HG03159 (cell line): ENCODE results near the gene GCGR.
A peak's percentile ranks its signal among the peaks of the same experiment; 100 is the strongest.
"Not testable (repeated sequence)": the region's sequence is repeated elsewhere in the genome, so short reads cannot be mapped to it uniquely, and the experiment has no call there.

Experiments
- ATAC-seq: cut with Tn5 transposase; IDR thresholded peaks from one replicate; pipeline ENCODE4 v1.9.1; 2021; ENCODE audit warnings: mild to moderate bottlenecking, moderate library complexity; ENCODE audit not compliant: unreplicated experiment

GCGR gene

GRCh38 chr17:81831957-81832607, 28.1 kb downstream of the GCGR start:
- ATAC-seq = no peak

DNA sequence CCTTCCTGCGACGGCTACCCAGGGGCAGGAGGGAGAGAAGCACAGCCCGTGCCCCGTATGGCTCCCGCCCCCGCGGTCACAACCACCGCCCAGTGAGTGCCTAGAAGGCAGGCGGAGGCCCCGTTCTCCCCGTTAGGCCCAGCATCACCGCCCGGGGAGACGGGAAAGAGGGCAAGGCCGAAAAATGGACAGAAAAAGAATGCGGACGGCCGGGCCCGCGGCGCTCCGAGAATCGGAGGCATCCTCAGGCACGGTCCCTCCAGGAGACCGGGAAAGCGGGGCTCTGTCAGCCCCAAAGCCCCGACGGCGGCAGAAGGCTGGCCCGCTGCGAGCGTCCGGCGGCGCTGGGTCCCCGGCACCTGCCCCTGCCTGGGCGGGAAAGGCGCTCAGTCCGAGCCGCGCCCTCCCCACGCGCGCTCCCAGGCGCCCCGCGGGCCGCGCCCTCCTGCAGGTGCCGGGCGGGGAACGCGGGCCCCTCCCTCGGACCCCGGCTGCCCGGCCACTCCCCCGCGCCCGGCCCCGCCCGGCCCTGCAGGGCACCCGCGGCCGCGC, 28.7 kb downstream of the GCGR start:
- ATAC-seq = peak; percentile 56

GRCh38 chr17:81833160-81833920, 29.4 kb downstream of the GCGR start, which contains the start of gene MCRIP1:
Gene MCRIP1, minus strand, starts transcription at chr17:81833291. Its CDS starts 8,785 bp downstream, at chr17:81824506.
- peak; percentile 68 for ATAC-seq

GRCh38 chr17:81833921-81834830, 30.2 kb downstream of the GCGR start:
- no peak for ATAC-seq

GRCh38 chr17:81834831-81835267, 30.9 kb downstream of the GCGR start, which contains the start of gene PPP1R27:
Gene PPP1R27, minus strand, starts transcription at chr17:81835050. Its CDS starts 97 bp downstream, at chr17:81834953.
- ATAC-seq = no peak

DNA sequence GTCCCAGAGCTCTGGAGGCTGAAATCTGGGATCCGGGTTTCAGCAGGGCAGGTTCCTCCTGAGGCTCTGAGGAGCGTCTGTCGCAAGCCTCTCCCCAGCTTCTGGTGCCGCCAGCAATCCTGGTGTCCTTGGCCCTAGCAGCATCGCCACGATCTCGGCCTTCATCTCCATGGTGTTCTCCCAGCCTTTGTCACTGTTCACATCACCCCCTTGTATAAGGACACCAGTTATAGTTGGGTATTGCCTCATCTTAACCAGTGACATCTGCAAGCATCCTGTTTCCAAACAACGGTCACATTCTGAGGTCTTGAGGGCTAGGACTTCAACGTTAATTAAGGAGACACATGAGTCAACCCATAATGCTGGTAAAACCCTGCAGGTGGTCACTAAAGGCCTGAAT, 33.7 kb downstream of the GCGR start:
- ATAC-seq = no peak

DNA sequence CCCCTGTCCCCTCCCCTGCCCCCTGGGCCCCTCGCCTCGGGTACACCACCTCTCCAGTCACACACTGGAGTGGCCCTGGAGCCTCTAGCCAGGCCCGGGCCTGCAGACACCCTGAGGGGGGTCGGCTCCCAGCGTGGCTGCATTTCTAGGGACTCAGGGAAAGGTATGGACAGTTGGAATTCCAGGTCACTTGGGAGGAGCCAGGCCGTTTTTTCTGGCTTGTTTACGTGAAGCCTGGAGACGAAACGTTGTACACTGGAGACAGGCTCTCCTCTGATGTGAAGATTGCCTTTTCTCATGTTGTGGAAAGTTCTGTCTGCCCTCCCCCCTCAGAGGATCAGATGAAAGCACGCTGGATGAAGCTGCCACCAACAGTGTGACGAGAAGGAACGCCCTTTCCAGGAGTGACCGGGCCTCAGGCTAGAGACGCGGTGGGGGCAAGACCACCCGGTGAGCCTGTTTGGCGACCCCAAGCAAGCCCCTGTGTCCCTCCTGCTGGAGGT, 34.9 kb downstream of the GCGR start:
- no peak for ATAC-seq

GRCh38 chr17:81839301-81839700, 35.4 kb downstream of the GCGR start:
- no peak for ATAC-seq

- not testable (repeated sequence) for ATAC-seq
Observed at GRCh38 chr17:81840059-81840458, 36.1 kb downstream of the GCGR start.

DNA sequence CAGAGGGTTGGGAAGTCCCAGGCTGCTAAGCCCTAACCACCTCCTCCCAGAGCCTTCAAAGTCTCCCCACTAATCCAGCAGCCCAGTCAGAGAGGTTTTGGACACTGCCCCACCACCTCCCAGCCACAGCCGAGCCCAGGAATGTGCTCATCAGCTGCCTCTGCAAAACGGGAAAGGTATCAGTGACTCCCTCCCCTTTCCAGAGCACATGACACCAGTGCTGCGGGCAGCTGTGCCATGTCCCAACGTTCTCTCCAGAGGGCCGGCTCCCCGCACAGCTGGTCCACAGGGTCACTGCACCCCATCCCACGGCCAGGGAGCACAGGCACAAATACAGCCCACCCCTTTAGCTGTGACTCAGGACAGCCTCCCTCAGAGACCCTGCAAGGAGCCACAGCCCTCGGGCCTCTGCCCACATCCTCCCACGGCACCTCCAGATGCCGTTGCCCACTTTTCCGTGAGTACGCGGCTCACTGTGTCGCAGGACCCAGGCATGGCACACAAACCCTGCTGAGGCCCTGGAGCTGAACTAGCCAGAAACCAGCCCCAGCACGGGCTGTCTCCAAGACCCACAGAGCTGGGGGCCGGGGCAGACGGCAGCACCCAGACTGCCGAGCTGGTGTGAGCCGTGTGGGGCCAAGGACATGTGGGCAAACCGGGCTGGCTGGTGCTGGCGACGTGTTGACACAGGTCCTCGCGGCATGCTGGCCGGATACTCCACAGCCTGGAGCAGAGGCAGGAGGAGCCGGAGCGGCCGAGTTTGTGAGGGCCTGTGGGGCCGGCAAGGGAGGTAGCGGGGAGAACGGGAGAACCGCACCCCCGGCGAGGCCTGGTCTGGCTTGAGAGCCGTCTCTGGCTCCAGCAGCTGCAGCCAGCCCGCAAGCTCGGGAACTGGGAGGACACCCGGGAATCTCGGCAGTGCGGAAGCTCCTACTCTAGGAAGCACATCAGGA, 37.2 kb downstream of the GCGR start:
- no peak for ATAC-seq

- ATAC-seq = no peak
Observed at GRCh38 chr17:81841866-81842265, 37.9 kb downstream of the GCGR start.

DNA sequence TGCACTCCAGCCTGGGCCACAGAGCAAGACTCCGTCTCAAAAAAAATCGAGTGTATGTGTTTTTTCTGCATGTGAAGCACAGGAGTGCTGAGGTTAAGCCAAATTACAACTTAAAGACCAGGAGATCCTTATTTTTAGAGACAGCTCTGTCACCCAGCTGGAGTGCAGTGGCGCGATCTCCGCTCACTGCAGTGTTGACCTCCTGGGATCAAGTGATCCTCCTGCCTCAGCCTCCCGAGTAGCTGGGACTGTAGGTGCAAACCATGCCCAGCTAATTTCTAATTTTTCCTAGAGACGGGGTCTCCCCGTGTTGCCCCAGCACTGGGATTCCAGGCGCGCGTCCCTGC, 38.4 kb downstream of the GCGR start:
- ATAC-seq = no peak

DNA sequence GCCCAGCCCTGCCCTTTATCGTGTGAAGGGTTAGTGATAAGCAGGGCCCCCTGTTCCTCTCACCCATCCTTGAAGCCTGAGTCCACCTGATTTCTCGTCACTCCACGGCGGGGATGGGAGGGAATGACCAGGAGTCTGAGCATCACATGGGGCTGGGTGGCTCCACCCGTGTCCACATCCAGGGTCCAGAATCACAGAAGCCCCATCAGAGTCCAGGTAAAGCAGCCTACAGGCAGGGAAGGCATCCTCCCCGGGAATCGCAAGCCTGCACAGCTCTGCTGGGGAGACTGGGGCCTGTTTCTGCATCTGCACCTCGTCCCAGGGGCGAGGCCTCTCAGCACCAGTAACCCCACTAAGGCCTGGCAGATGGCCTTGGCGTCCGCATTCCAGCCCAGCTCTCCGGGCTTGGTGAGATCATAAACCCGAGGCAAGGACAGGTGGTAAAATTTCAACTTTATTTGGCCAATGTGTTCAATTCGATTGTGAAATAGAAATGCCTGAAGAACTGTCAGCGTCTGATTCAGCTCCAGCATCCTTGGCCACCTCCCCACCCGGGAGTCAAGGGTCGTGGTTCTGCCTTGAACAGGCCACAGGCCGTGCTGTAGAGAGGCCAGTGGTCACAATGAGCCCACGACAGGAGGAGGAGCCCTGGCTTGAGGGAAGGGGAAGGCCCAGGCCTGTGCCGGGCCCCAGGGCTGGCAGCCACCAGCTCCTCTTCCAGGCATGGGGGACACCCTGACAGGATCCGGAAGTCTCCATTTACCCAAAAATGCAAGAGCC, 39.0 kb downstream of the GCGR start:
- ATAC-seq = no peak

GRCh38 chr17:81843713-81844326, 39.9 kb downstream of the GCGR start:
- ATAC-seq = no peak

GRCh38 chr17:81844327-81844851, 40.4 kb downstream of the GCGR start:
- no peak for ATAC-seq

GRCh38 chr17:81844887-81845286, 40.9 kb downstream of the GCGR start:
- no peak for ATAC-seq

- ATAC-seq = no peak
Observed at GRCh38 chr17:81845361-81845760, 41.4 kb downstream of the GCGR start.
